Neural cell (in vitro differentiated cells): ENCODE data around the gene EFS.
A peak's percentile ranks its signal among the peaks of the same experiment; 100 is the strongest.

Source experiments
- EP300 ChIP-seq: fragments of 450-650 bp; conservative IDR thresholded peaks from 2 replicates; pipeline ENCODE4 v1.6.1; 2014; ENCODE audit warnings: antibody characterized with exemption, mild to moderate bottlenecking, moderate library complexity; ENCODE audit not compliant: poor library complexity, severe bottlenecking
- EZH2 ChIP-seq: fragments of 200-600, 300-800 bp; shearing (Covaris generic), sonication (generic); IDR thresholded peaks from 2 replicates; pipeline ENCODE4 v1.6.1; 2014; ENCODE audit warnings: antibody characterized with exemption, low read length, borderline replicate concordance, mild to moderate bottlenecking; ENCODE audit not compliant: insufficient read depth, poor library complexity, severe bottlenecking
- MXI1 ChIP-seq: fragments of 450-650 bp; conservative IDR thresholded peaks from 2 replicates; pipeline ENCODE4 v1.6.1; 2014; ENCODE audit warnings: antibody characterized with exemption, mild to moderate bottlenecking; ENCODE audit not compliant: poor library complexity, severe bottlenecking
- POLR2AphosphoS5 ChIP-seq: IDR thresholded peaks from 2 replicates; pipeline ENCODE4 v1.6.1; 2012
- TF ChIP-seq, protein P1 (sequence below): fragments of 450-650 bp; IDR thresholded peaks from 2 replicates; pipeline ENCODE4 v1.5.1; 2014; ENCODE audit warnings: antibody characterized with exemption, mild to moderate bottlenecking, moderate library complexity; ENCODE audit not compliant: poor library complexity, severe bottlenecking
- TF ChIP-seq, protein P2 (sequence below): IDR thresholded peaks from 2 replicates; pipeline ENCODE4 v1.6.1; 2012; ENCODE audit warnings: borderline replicate concordance

DNA sequence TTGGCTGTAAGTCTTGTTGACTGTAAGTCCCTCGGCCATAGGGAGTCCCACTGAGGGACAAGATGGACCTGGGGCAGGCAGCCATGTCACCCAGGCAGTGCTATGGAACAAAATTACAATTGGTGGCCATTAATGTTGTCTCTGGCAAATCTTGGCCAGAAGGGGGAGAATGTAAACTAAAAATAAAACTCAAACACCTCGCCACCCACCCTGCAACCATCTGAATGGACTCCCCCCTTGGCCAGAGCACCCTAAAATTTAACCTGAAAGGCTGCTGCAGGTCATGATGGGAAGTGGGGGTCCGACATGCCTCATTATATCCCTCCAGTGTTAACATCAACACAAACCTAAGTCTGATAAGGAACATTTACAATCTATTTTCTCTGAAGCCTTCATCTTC is 20.5 kb downstream of the EFS start:
- TF ChIP-seq EZH2 (no peak), POLR2AphosphoS5 (no peak), MXI1 (no peak), EP300 (no peak)
- TF ChIP-seq, protein P1, sequence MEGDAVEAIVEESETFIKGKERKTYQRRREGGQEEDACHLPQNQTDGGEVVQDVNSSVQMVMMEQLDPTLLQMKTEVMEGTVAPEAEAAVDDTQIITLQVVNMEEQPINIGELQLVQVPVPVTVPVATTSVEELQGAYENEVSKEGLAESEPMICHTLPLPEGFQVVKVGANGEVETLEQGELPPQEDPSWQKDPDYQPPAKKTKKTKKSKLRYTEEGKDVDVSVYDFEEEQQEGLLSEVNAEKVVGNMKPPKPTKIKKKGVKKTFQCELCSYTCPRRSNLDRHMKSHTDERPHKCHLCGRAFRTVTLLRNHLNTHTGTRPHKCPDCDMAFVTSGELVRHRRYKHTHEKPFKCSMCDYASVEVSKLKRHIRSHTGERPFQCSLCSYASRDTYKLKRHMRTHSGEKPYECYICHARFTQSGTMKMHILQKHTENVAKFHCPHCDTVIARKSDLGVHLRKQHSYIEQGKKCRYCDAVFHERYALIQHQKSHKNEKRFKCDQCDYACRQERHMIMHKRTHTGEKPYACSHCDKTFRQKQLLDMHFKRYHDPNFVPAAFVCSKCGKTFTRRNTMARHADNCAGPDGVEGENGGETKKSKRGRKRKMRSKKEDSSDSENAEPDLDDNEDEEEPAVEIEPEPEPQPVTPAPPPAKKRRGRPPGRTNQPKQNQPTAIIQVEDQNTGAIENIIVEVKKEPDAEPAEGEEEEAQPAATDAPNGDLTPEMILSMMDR = peak; percentile 15
- TF ChIP-seq, protein P2, sequence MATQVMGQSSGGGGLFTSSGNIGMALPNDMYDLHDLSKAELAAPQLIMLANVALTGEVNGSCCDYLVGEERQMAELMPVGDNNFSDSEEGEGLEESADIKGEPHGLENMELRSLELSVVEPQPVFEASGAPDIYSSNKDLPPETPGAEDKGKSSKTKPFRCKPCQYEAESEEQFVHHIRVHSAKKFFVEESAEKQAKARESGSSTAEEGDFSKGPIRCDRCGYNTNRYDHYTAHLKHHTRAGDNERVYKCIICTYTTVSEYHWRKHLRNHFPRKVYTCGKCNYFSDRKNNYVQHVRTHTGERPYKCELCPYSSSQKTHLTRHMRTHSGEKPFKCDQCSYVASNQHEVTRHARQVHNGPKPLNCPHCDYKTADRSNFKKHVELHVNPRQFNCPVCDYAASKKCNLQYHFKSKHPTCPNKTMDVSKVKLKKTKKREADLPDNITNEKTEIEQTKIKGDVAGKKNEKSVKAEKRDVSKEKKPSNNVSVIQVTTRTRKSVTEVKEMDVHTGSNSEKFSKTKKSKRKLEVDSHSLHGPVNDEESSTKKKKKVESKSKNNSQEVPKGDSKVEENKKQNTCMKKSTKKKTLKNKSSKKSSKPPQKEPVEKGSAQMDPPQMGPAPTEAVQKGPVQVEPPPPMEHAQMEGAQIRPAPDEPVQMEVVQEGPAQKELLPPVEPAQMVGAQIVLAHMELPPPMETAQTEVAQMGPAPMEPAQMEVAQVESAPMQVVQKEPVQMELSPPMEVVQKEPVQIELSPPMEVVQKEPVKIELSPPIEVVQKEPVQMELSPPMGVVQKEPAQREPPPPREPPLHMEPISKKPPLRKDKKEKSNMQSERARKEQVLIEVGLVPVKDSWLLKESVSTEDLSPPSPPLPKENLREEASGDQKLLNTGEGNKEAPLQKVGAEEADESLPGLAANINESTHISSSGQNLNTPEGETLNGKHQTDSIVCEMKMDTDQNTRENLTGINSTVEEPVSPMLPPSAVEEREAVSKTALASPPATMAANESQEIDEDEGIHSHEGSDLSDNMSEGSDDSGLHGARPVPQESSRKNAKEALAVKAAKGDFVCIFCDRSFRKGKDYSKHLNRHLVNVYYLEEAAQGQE = no peak
